Measurements from ENCODE around the gene ARHGAP24.

DNA sequence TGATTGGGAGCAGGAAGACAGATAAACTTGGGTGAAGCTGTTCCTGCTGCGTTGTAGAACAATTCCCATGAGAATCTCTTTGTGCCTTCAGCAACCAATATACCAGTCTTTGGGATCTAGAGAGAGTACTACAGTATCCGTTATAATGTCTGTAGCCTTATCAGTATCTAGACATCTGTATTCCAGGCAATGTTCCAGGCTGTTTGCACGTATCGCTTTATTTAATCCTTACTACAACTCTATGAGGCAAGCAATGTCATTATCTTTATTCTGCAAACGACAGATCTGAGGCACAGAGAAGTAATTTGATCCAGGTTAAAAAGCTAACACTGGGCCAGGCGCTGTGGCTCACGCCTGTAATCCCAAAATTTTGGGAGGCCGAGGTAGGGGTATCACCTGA lies 251.6 kb downstream of the ARHGAP24 start:
- TF ChIP-seq CTCF (IDR thresholded peaks at IDR 0.05): no peak
- no peak for TF ChIP-seq EP300 (IDR thresholded peaks at IDR 0.05)
